ENCODE results near the gene TANGO2. TPM values are rescaled to one million over a fixed set of nuclear protein-coding genes. Genes with fewer than 3 reads are reported as not detected.

TANGO2 gene
- total and polyA plus RNA-seq, 4 donors: 20.7 to 48.8 (median 34.1) TPM

DNA sequence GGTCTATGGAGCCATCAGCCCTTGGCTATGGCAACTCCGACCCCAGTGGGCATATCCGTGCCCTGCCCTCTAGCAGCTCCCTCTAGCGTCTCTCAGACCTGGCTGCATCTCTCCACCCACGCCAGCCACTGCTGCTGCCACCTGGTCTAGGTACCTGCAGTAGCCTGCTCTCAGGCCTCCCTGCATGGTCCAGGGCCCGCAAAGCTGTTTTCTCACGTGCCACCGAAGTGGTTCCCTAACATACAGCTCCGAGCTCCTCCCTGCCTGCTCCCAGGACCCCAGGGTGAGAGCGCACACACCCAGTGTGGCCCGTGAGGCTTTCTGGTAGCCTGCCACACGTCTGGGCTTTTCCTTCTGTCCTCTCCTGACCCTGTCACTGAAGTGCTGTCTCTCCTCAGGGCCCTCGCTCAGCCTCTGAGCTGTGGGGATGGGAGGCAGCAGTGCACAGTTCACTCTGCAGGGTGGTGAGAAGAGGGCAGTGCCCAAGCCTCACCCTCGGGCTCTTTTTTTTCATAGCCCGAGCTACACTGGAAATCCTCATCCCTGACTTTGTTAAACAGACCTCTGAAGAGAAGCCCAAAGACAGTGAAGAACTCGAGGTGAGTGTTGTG, 73.4 kb downstream of the TANGO2 start:
- H3K9ac ChIP-seq (ENCODE audit: insufficient read depth in 1 of 2, low read length in 2 of 2): no peak overlapping the region
- ATAC-seq (ENCODE audit: insufficient read depth, low FRiP score) (no peak), DNase-seq (no peak)
- H3K4me3 ChIP-seq: no peak overlapping the region
- H3K27ac ChIP-seq (ENCODE audit: low read depth in 1 of 2, low read length in 1 of 2): no peak overlapping the region
- no peaks in the 10 kb centered on the region for H3K4me1 ChIP-seq (ENCODE audit: control insufficient read depth in 5 of 5, insufficient read depth in 5 of 5, low read length in 5 of 5)
- H3K36me3 ChIP-seq (ENCODE audit: control insufficient read depth in 4 of 4, insufficient read depth in 4 of 4, low read length in 4 of 4): peaks cover 59 to 71% (median 67%) of the 10 kb centered on the region in 4 donors
- peaks cover 0 to 9% (median 1%) of the 10 kb centered on the region in 4 donors for H3K9me3 ChIP-seq (ENCODE audit: control insufficient read depth in 4 of 4, insufficient read depth in 3 of 4, low read length in 3 of 4)
- no peaks in the 10 kb centered on the region for H3K27me3 ChIP-seq (ENCODE audit: control insufficient read depth in 3 of 3, insufficient read depth in 3 of 3, low read length in 2 of 3)
- whole genome bisulfite sequencing, 2 donors: 96 to 97% methylated on average over 15 of the region's 15 CpGs
- no peak for TF ChIP-seq CTCF (IDR thresholded peaks at IDR 0.05; ENCODE audit: control extremely low read depth, extremely low read depth)

DNA sequence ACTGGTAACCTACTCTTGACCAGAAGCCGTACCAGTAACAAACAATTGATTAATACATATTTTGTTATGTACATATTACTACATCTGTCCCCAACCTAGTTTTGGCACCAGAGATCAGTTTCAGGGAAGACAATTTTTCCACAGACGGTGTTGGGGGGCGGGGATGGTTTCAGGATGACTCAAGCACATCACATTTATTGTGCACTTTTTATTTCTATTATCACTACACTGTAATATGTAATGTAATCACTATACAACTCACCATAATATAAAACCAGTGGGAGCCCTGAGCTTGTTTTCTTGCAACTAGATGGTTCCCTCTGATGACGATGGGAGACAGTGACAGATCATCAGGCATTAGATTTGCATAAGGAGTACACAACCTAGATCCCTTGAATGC, 74.6 kb downstream of the TANGO2 start:
- TF ChIP-seq CTCF (IDR thresholded peaks at IDR 0.05; ENCODE audit: control extremely low read depth, extremely low read depth): no peak
- no peak overlapping the region for H3K9ac ChIP-seq (ENCODE audit: insufficient read depth in 1 of 2, low read length in 2 of 2)
- WGBS, 2 donors: 92 to 97% methylated on average over 4 of the region's 4 CpGs
- no peak overlapping the region for H3K4me3 ChIP-seq
- peaks cover 51 to 65% (median 61%) of the 10 kb centered on the region in 4 donors for H3K36me3 ChIP-seq (ENCODE audit: control insufficient read depth in 4 of 4, insufficient read depth in 4 of 4, low read length in 4 of 4)
- no peaks in the 10 kb centered on the region for H3K27me3 ChIP-seq (ENCODE audit: control insufficient read depth in 3 of 3, insufficient read depth in 3 of 3, low read length in 2 of 3)
- ATAC-seq (ENCODE audit: insufficient read depth, low FRiP score) (no peak), DNase-seq (no peak)
- H3K27ac ChIP-seq (ENCODE audit: low read depth in 1 of 2, low read length in 1 of 2): no peak overlapping the region
- H3K9me3 ChIP-seq (ENCODE audit: control insufficient read depth in 4 of 4, insufficient read depth in 3 of 4, low read length in 3 of 4): peaks cover 0 to 9% (median 1%) of the 10 kb centered on the region in 4 donors
- no peaks in the 10 kb centered on the region for H3K4me1 ChIP-seq (ENCODE audit: control insufficient read depth in 5 of 5, insufficient read depth in 5 of 5, low read length in 5 of 5)

DNA sequence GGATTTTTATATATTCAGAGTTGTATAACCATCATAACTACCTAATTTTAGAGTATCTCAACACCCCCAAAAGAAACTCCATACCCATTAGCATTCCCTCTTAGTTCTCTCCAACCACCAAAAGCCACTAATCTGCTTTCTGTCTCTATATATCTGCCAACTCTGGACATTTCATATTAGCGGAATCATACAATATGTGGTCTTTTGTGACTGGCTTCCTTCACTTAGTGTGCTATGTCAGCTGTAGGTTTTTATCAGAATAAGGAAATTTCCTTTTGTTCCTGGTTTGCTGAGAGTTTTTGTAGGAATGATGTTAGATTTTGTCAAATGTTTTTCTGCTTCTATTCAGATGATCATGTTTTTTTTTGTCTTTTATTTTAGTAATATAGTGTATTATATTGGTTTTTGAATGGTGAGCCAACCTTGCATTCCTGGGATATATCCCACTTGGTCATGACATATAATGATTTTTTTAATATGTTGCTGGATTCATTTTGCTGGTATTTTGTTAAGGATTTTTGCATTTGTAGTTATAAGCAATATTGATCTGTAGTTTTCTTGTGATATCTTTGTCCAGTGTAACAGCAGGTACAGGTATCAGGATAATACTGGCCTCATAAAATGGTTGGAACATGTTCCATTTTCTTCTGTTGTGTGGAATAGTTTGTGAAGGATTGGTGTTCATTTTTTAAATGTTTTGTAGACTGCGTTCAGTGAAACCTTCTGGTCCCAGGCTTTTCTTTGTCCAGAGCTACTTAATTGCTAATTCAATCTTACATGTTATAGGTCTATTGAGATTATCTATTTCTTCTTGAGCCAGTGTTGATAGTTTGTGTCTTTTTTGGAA, 75.9 kb downstream of the TANGO2 start:
- Histone ChIP-seq H3K27ac (ENCODE audit: low read depth in 1 of 2, low read length in 1 of 2) (no peak overlapping the region), H3K4me3 (no peak overlapping the region), H3K9me3 (ENCODE audit: control insufficient read depth in 4 of 4, insufficient read depth in 3 of 4, low read length in 3 of 4) (peaks cover 0 to 9% (median 1%) of the 10 kb centered on the region in 4 donors), H3K36me3 (ENCODE audit: control insufficient read depth in 4 of 4, insufficient read depth in 4 of 4, low read length in 4 of 4) (peaks cover 44 to 59% (median 53%) of the 10 kb centered on the region in 4 donors), H3K27me3 (ENCODE audit: control insufficient read depth in 3 of 3, insufficient read depth in 3 of 3, low read length in 2 of 3) (no peaks in the 10 kb centered on the region), H3K4me1 (ENCODE audit: control insufficient read depth in 5 of 5, insufficient read depth in 5 of 5, low read length in 5 of 5) (no peaks in the 10 kb centered on the region), H3K9ac (ENCODE audit: insufficient read depth in 1 of 2, low read length in 2 of 2) (no peak overlapping the region)
- WGBS, 2 donors: 93 to 98% methylated on average over 2 of the region's 2 CpGs
- no peak for ATAC-seq (ENCODE audit: insufficient read depth, low FRiP score)
- DNase-seq: no peak
- TF ChIP-seq CTCF (IDR thresholded peaks at IDR 0.05; ENCODE audit: control extremely low read depth, extremely low read depth): no peak
